Activated T-helper 1 cell treated with anti-CD3 and anti-CD28 coated beads, Interleukin-2, amount 50 U/mL, for 16 hours (primary cell): Measurements from ENCODE around the gene CD22.
"Not testable (repeated sequence)": the region's sequence is repeated elsewhere in the genome, so short reads cannot be mapped to it uniquely, and the experiment has no call there.

Experiments
- DNase-seq, 2 donors: peaks; one replicate each; pipeline ENCODE4 v3.0.0-alpha.2; 2020; ENCODE audit warnings: low read depth in 1 of 2, low spot score in 1 of 2

Gene CD22

GRCh38 chr19:35328851-35329285, at the start of gene CD22:
TSS of gene CD22 (plus strand) at chr19:35329187. CDS start at chr19:35332041, 2,854 bp downstream.
- no peak for DNase-seq

- no peak for DNase-seq
Measured at GRCh38 chr19:35279374-35279773, 49.6 kb upstream of the CD22 start.

GRCh38 chr19:35279985-35280821, 48.8 kb upstream of the CD22 start:
- DNase-seq = no peak

GRCh38 chr19:35281303-35281702, 47.7 kb upstream of the CD22 start:
- no peak for DNase-seq

- no peak for DNase-seq
Measured at GRCh38 chr19:35284153-35285094, 44.6 kb upstream of the CD22 start.

GRCh38 chr19:35285095-35285449, 43.9 kb upstream of the CD22 start:
- DNase-seq = no peak

- DNase-seq = not testable (repeated sequence)
Measured at GRCh38 chr19:35285465-35285864, 43.5 kb upstream of the CD22 start.

GRCh38 chr19:35286101-35286500, 42.9 kb upstream of the CD22 start:
- DNase-seq = not testable (repeated sequence)

- DNase-seq = no peak
Measured at GRCh38 chr19:35287713-35288112, 41.3 kb upstream of the CD22 start.

- no peak for DNase-seq
Measured at GRCh38 chr19:35288331-35288730, 40.7 kb upstream of the CD22 start.

- no peak for DNase-seq
Measured at GRCh38 chr19:35288906-35289305, 40.1 kb upstream of the CD22 start.

- no peak for DNase-seq
Measured at GRCh38 chr19:35290381-35291127, 38.4 kb upstream of the CD22 start.

GRCh38 chr19:35291259-35291658, 37.7 kb upstream of the CD22 start:
- no peak for DNase-seq

- no peak for DNase-seq
Measured at GRCh38 chr19:35291916-35292315, 37.1 kb upstream of the CD22 start, which contains the start of gene MAG. TSS of gene MAG (plus strand) at chr19:35292161. CDS start at chr19:35295409, 3,248 bp downstream.

- DNase-seq = no peak
Measured at GRCh38 chr19:35292421-35293362, 36.3 kb upstream of the CD22 start.

GRCh38 chr19:35293363-35293739, 35.6 kb upstream of the CD22 start:
- no peak for DNase-seq

GRCh38 chr19:35293808-35294207, 35.2 kb upstream of the CD22 start:
- no peak for DNase-seq

- DNase-seq = no peak
Measured at GRCh38 chr19:35294328-35294727, 34.7 kb upstream of the CD22 start.

GRCh38 chr19:35294859-35295791, 33.9 kb upstream of the CD22 start:
- no peak for DNase-seq
